ENCODE measurements around the gene CENPC. TPM values are rescaled to one million over a fixed set of nuclear protein-coding genes. Genes with fewer than 3 reads are reported as not detected.
A peak's percentile ranks its signal among the peaks of the same experiment; 100 is the strongest.
"Not testable (repeated sequence)": the region's sequence is repeated elsewhere in the genome, so short reads cannot be mapped to it uniquely, and the experiment has no call there.

CENPC gene
- total RNA-seq, 1 donor from 2014 or later: 26.4 TPM

- no peak for DNase-seq (ENCODE audit: low spot score, unreplicated experiment)
- H3K4me1 Mint-ChIP-seq (ENCODE audit: low read depth): no peaks in the 10 kb centered on the region
- no peak overlapping the region for H3K27ac Mint-ChIP-seq
These were observed 13.8 kb downstream of the CENPC start for GRCh38 chr4:67531379-67531962.

GRCh38 chr4:67524140-67524539 lies 21.2 kb downstream of the CENPC start:
- not testable (repeated sequence) for H3K27me3 Mint-ChIP-seq; H3K4me3 Mint-ChIP-seq (ENCODE audit: low read depth); DNase-seq (ENCODE audit: low spot score, unreplicated experiment); H3K4me1 Mint-ChIP-seq (ENCODE audit: low read depth); H3K27ac Mint-ChIP-seq; H3K9me3 Mint-ChIP-seq (ENCODE audit: low read depth)
- peaks cover 16% of the 10 kb centered on the region for H3K36me3 Mint-ChIP-seq (ENCODE audit: insufficient read depth)

More at GRCh38 chr4:67531379-67531962, 13.8 kb downstream of the CENPC start:
- H3K9me3 Mint-ChIP-seq (ENCODE audit: low read depth): peaks cover 5% of the 10 kb centered on the region
- peaks cover 47% of the 10 kb centered on the region for H3K36me3 Mint-ChIP-seq (ENCODE audit: insufficient read depth)
- TF ChIP-seq, protein P1, sequence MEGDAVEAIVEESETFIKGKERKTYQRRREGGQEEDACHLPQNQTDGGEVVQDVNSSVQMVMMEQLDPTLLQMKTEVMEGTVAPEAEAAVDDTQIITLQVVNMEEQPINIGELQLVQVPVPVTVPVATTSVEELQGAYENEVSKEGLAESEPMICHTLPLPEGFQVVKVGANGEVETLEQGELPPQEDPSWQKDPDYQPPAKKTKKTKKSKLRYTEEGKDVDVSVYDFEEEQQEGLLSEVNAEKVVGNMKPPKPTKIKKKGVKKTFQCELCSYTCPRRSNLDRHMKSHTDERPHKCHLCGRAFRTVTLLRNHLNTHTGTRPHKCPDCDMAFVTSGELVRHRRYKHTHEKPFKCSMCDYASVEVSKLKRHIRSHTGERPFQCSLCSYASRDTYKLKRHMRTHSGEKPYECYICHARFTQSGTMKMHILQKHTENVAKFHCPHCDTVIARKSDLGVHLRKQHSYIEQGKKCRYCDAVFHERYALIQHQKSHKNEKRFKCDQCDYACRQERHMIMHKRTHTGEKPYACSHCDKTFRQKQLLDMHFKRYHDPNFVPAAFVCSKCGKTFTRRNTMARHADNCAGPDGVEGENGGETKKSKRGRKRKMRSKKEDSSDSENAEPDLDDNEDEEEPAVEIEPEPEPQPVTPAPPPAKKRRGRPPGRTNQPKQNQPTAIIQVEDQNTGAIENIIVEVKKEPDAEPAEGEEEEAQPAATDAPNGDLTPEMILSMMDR (IDR thresholded peaks at IDR 0.05; ENCODE audit: unreplicated experiment): no peak
- no peak overlapping the region for H3K4me3 Mint-ChIP-seq (ENCODE audit: low read depth)
- no peaks in the 10 kb centered on the region for H3K27me3 Mint-ChIP-seq

DNA sequence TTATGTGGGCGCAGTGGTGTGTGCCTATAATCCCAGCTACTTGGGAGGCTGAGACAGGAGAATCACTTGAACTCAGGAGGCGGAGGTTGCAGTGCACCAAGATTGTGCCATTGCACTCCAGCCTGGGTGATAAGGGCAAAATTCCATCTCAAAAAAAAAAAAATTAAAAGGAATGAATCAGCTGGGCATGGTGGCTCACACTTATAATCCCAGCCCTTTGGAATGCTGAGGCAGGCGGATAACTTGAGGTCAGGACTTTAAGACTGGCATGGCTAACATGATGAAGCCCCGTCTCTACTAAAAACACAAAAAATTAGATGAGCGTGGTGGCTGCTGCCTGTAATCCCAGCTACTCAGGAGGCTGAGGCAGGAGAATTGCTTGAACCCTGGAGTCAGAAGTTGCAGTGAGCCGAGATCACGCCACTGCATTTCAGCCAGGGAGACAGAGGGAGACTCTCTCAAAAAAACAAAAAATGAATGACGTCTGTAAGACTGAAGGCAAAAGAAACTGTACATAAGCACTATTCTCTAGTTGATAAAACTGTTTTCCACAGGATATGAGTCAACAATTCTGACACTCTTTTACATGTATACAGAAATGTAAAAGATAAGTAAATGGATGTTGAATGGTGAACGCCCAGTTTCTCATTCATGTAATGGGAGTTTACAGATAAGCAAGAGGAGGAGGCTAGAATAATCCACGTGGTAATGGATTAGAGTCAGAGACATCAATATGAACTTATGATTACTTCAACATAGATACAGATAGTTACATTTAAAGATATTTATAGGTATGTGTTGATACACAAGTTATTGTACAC lies 22.2 kb downstream of the CENPC start:
- no peak overlapping the region for H3K4me3 Mint-ChIP-seq (ENCODE audit: low read depth)
- H3K27me3 Mint-ChIP-seq: no peaks in the 10 kb centered on the region
- DNase-seq (ENCODE audit: low spot score, unreplicated experiment): no peak
- TF ChIP-seq, protein P1 (IDR thresholded peaks at IDR 0.05; ENCODE audit: unreplicated experiment): no peak
- H3K27ac Mint-ChIP-seq: no peak overlapping the region
- H3K4me1 Mint-ChIP-seq (ENCODE audit: low read depth): no peaks in the 10 kb centered on the region
- H3K36me3 Mint-ChIP-seq (ENCODE audit: insufficient read depth): peaks cover 18% of the 10 kb centered on the region
- peaks cover 6% of the 10 kb centered on the region for H3K9me3 Mint-ChIP-seq (ENCODE audit: low read depth)

- Mint-ChIP-seq H3K9me3 (ENCODE audit: low read depth) (peaks cover 6% of the 10 kb centered on the region), H3K36me3 (ENCODE audit: insufficient read depth) (peaks cover 19% of the 10 kb centered on the region), H3K27me3 (no peaks in the 10 kb centered on the region), H3K4me1 (ENCODE audit: low read depth) (no peaks in the 10 kb centered on the region), H3K27ac (peak overlapping the region; percentile 22), H3K4me3 (ENCODE audit: low read depth) (no peak overlapping the region)
- TF ChIP-seq, protein P1 (IDR thresholded peaks at IDR 0.05; ENCODE audit: unreplicated experiment): no peak
- no peak for DNase-seq (ENCODE audit: low spot score, unreplicated experiment)
These were observed 23.1 kb downstream of the CENPC start for GRCh38 chr4:67522230-67522629.

GRCh38 chr4:67521506-67521905 lies 23.8 kb downstream of the CENPC start:
- no peaks in the 10 kb centered on the region for H3K4me1 Mint-ChIP-seq (ENCODE audit: low read depth)
- H3K4me3 Mint-ChIP-seq (ENCODE audit: low read depth): no peak overlapping the region
- no peak for DNase-seq (ENCODE audit: low spot score, unreplicated experiment)
- H3K9me3 Mint-ChIP-seq (ENCODE audit: low read depth): peaks cover 6% of the 10 kb centered on the region
- no peaks in the 10 kb centered on the region for H3K27me3 Mint-ChIP-seq
- peaks cover 18% of the 10 kb centered on the region for H3K36me3 Mint-ChIP-seq (ENCODE audit: insufficient read depth)
- TF ChIP-seq, protein P1 (IDR thresholded peaks at IDR 0.05; ENCODE audit: unreplicated experiment): no peak
- H3K27ac Mint-ChIP-seq: no peak overlapping the region

Measured in progenitor cell of endocrine pancreas (in vitro differentiated cells).